Body of pancreas (tissue), 4 donors: ENCODE results near the gene FAM193B.
A peak's percentile ranks its signal among the peaks of the same experiment; 100 is the strongest.

Source experiments
- POLR2A ChIP-seq, 3 donors: fragments of 450-650 bp; IDR thresholded peaks; one replicate each; pipeline ENCODE4 v1.6.1; 2016; ENCODE audit warnings: antibody characterized with exemption in 3 of 3, mild to moderate bottlenecking in 2 of 3
- TF ChIP-seq, protein P1 (sequence below), 7 experiments: fragments of 450-650 bp in 4 of 7; fragments of 200-600 bp in 3 of 7; sonication (generic) in 3 of 7; IDR thresholded peaks; one replicate each; pipeline ENCODE4 v1.5.1; 2016 to 2019; ENCODE audit warnings: antibody characterized with exemption in 7 of 7

DNA sequence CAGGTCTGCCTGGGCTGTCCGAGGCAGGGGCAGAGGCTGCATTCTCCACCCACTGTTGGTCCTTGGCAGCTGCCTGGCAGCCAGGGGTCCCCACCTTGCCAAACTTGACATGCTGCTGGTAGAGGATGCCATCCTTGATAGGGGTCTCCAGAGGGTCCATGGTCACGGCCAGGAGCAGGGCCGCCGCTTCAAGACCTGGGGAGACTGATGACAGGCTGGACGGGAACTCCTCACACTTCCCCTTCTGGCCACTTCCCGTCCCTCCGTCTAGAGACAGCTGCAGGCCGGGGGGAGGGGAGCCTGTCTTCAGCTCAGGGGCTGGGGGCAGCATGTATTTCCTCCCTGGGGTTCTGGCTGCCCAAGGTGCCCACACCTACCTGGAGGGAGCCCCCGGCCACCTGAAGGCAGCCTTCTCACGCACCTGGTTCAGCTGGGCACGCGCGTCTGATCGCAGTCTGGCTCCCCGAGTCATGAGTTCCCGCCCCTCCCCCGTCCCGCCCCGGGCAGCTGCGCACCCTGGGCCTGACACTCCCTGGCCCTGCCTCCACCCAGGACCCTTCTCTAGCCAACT is 44.9 kb downstream of the FAM193B start, which contains the start of gene DOK3:
- TF ChIP-seq POLR2A (IDR thresholded peaks at IDR 0.05) = peak in 1 of 3 donors; percentile 31
- TF ChIP-seq, protein P1, sequence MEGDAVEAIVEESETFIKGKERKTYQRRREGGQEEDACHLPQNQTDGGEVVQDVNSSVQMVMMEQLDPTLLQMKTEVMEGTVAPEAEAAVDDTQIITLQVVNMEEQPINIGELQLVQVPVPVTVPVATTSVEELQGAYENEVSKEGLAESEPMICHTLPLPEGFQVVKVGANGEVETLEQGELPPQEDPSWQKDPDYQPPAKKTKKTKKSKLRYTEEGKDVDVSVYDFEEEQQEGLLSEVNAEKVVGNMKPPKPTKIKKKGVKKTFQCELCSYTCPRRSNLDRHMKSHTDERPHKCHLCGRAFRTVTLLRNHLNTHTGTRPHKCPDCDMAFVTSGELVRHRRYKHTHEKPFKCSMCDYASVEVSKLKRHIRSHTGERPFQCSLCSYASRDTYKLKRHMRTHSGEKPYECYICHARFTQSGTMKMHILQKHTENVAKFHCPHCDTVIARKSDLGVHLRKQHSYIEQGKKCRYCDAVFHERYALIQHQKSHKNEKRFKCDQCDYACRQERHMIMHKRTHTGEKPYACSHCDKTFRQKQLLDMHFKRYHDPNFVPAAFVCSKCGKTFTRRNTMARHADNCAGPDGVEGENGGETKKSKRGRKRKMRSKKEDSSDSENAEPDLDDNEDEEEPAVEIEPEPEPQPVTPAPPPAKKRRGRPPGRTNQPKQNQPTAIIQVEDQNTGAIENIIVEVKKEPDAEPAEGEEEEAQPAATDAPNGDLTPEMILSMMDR (IDR thresholded peaks at IDR 0.05) = no peak
